Astrocyte of the cerebellum (primary cell): ENCODE data around the gene KISS1.

Experiments
- DNase-seq: peaks from one replicate; pipeline ENCODE4 v3.0.0-alpha.2; 2011; ENCODE audit warnings: low read depth
- H3K4me3 ChIP-seq: 2 replicates; pipeline ENCODE4 v1.5.1; 2011; ENCODE audit warnings: mild to moderate bottlenecking, low read depth, low read length, moderate library complexity
- CTCF ChIP-seq: IDR thresholded peaks from 2 replicates; pipeline ENCODE4 v1.5.1; 2012; ENCODE audit warnings: low read length, low read depth, moderate library complexity, mild to moderate bottlenecking; ENCODE audit errors: missing control alignments
- in situ Hi-C: cut with HindIII; loops from 2 replicates; pipeline ENCODE4 v1.10.0; 2017; ENCODE audit warnings: low sequenced_read_pairs

The KISS1 gene

DNA sequence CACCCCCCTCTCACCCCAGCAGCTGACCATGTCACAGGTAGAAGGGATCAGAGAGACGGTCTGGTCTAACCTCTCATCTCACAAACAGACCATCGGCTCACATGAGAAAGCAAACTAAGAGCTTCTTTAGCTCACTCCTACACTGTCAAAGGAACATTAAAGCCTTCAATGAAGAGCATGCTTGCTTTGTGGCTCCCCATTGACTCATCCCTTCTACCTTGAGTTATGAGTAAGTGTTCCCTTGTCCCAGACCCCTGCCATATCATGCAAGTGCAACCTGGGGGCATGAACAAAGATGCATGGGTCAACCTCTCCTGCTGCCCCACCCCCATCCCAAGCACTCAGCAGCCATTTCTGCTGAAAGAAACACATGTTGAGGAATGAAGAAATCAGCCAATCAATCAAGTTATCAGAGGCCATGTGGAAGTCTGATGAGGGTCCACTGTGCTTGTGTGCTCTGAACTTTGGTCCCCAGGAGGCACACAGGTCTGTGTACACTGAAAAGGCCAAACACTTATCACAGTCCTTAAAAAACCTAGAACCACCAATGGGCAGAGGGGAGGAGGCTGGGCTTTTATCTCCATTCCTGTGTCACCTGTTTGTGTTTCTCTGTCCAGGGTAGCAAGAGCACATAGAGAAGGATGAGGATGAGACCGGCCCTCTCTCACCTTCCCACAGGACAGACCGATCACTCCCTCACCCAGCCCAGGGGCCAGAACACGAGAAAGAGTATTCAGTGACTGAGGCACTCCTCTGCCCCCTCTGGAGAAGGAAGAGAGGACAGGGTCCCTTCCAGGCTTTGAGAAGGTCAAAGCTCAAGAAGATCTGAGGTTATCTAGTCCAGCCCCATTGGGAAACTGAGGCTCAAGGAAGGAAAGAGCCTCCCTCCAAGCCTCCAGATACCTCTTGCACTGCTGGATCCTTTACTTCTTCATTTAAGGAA, 54.0 kb downstream of the KISS1 start:
- in situ Hi-C loops: no loop called here
- DNase-seq: no peak
- no peak overlapping the region for H3K4me3 ChIP-seq
- TF ChIP-seq CTCF: no peak

- DNase-seq: no peak
- no peak overlapping the region for H3K4me3 ChIP-seq
- in situ Hi-C loops: no loop called here
Measured at GRCh38 chr1:204141131-204141530, 55.2 kb downstream of the KISS1 start.

More at GRCh38 chr1:204141131-204141530, 55.2 kb downstream of the KISS1 start:
- no peak for TF ChIP-seq CTCF
